SK-N-SH (cell line): ENCODE results near the gene GRM7. TPM values are rescaled to one million over a fixed set of nuclear protein-coding genes. Genes with fewer than 3 reads are reported as not detected.

ENCODE experiments used
- CTCF ChIA-PET: fragments of 300-600, 350-600 bp; formaldehyde crosslinking; extraction: SDS; loops from one replicate; lab custom pipeline; 2021; lab: Yijun Ruan, JAX
- POLR2A ChIA-PET: fragments of 350-600 bp; sonication (Branson Sonifier 250); formaldehyde crosslinking; extraction: SDS; loops from one replicate; lab custom pipeline; 2020; ENCODE audit warnings: antibody characterized with exemption, inconsistent platforms; lab: Yijun Ruan, JAX
- DNase-seq: peaks from one replicate; pipeline ENCODE4 v3.0.0; 2012
- H2AFZ ChIP-seq: fragments of 200-600 bp; sonication (generic); 2 replicates; pipeline ENCODE4 v1.8.1; 2016; ENCODE audit warnings: antibody characterized with exemption, mild to moderate bottlenecking, low read depth
- H3F3A ChIP-seq: fragments of 200-600 bp; sonication (generic); replicated peaks from 2 replicates; pipeline ENCODE3; 2016; ENCODE audit warnings: antibody characterized with exemption, mild to moderate bottlenecking; ENCODE audit not compliant: insufficient read depth
- H3K27ac ChIP-seq, 2 experiments: fragments of 200-500 bp in 1 of 2; fragments of 200-600 bp in 1 of 2; sonication (Bioruptor generic) in 1 of 2; sonication (generic), shearing (Covaris generic) in 1 of 2; 2 replicates each; pipeline versions ENCODE4 v1.5.1 to v1.6.1; 2014 to 2016; ENCODE audit warnings: low read depth in 2 of 2, inconsistent platforms in 1 of 2, low read length in 1 of 2, mild to moderate bottlenecking in 1 of 2, mixed read lengths in 1 of 2
- H3K27me3 ChIP-seq: fragments of 200-600 bp; sonication (generic), shearing (Covaris generic); 2 replicates; pipeline ENCODE4 v1.6.1; 2016; ENCODE audit warnings: mixed run types; ENCODE audit not compliant: insufficient read depth
- H3K36me3 ChIP-seq, 2 experiments: fragments of 200-500 bp in 1 of 2; fragments of 200-600 bp in 1 of 2; sonication (Bioruptor generic) in 1 of 2; sonication (generic) in 1 of 2; replicated peaks in 1 of 2; 2 replicates each; pipeline versions ENCODE3 to v1.5.1; 2014 to 2016; ENCODE audit warnings: low read length in 1 of 2, mild to moderate bottlenecking in 1 of 2; ENCODE audit not compliant: insufficient read depth in 2 of 2, control insufficient read depth in 1 of 2
- H3K4me1 ChIP-seq, 2 experiments: fragments of 200-500 bp in 1 of 2; fragments of 200-600 bp in 1 of 2; sonication (Bioruptor generic) in 1 of 2; sonication (generic), shearing (Covaris generic) in 1 of 2; 2 replicates each; pipeline versions ENCODE4 v1.5.1 to v1.6.1; 2014 to 2016; ENCODE audit warnings: low read depth in 1 of 2, low read length in 1 of 2, mixed run types in 1 of 2; ENCODE audit not compliant: insufficient read depth in 2 of 2, control insufficient read depth in 1 of 2
- H3K4me2 ChIP-seq: fragments of 200-600 bp; sonication (generic), shearing (Covaris generic); 2 replicates; pipeline ENCODE4 v1.6.1; 2017; ENCODE audit warnings: mixed run types
- H3K4me3 ChIP-seq, 2 experiments: fragments of 200-500 bp in 1 of 2; fragments of 200-600 bp in 1 of 2; sonication (Bioruptor generic) in 1 of 2; sonication (generic), shearing (Covaris generic) in 1 of 2; 2 replicates each; pipeline versions ENCODE4 v1.5.1 to v1.8.1; 2014 to 2016; ENCODE audit warnings: low read depth in 2 of 2, inconsistent platforms in 1 of 2, low read length in 1 of 2, mild to moderate bottlenecking in 1 of 2, mixed read lengths in 1 of 2, moderate library complexity in 1 of 2
- H3K79me2 ChIP-seq: fragments of 200-600 bp; sonication (generic); 2 replicates; pipeline ENCODE4 v1.8.1; 2017; ENCODE audit warnings: mild to moderate bottlenecking; ENCODE audit not compliant: insufficient read depth
- H3K9ac ChIP-seq: fragments of 200-600 bp; sonication (generic); 2 replicates; pipeline ENCODE4 v1.6.1; 2017; ENCODE audit warnings: mixed run types
- H3K9me2 ChIP-seq: fragments of 200-600 bp; sonication (generic); 2 replicates; pipeline ENCODE4 v1.6.1; 2017; ENCODE audit warnings: mixed run types
- H3K9me3 ChIP-seq: fragments of 200-600 bp; sonication (generic); 2 replicates; pipeline ENCODE4 v1.6.1; 2017; ENCODE audit warnings: mixed run types, mild to moderate bottlenecking, moderate library complexity
- H4K20me1 ChIP-seq: fragments of 200-600 bp; sonication (generic); 2 replicates; pipeline ENCODE4 v1.6.1; 2017; ENCODE audit warnings: mild to moderate bottlenecking, mixed run types; ENCODE audit not compliant: insufficient read depth
- EP300 ChIP-seq, 2 experiments: IDR thresholded peaks; 2 replicates each; pipeline versions ENCODE4 v1.4.0 to v1.6.1; 2012; ENCODE audit warnings: borderline replicate concordance in 1 of 2, low read depth in 1 of 2, low read length in 1 of 2
- FOSL2 ChIP-seq: IDR thresholded peaks from 2 replicates; pipeline ENCODE4 v1.4.0; 2012; ENCODE audit warnings: low read depth, mild to moderate bottlenecking, moderate library complexity, borderline replicate concordance
- FOXJ3 ChIP-seq: sonication (generic); formaldehyde crosslinking; IDR thresholded peaks from 2 replicates; pipeline ENCODE4 v1.5.1; 2020; ENCODE audit warnings: mild to moderate bottlenecking, missing genetic modification reagents
- GABPA ChIP-seq: IDR thresholded peaks from 2 replicates; pipeline ENCODE4 v1.4.0; 2012; ENCODE audit warnings: low read depth, mild to moderate bottlenecking
- JUND ChIP-seq: IDR thresholded peaks from 2 replicates; pipeline ENCODE4 v1.4.0; 2012
- MXI1 ChIP-seq: IDR thresholded peaks from 2 replicates; pipeline ENCODE4 v1.6.1; 2012; ENCODE audit warnings: mild to moderate bottlenecking, low read depth, low read length, improper control_type of control experiment
- NFIC ChIP-seq: IDR thresholded peaks from 2 replicates; pipeline ENCODE4 v1.4.0; 2012; ENCODE audit warnings: borderline replicate concordance
- NRF1 ChIP-seq: IDR thresholded peaks from 2 replicates; pipeline ENCODE4 v1.6.1; 2012; ENCODE audit warnings: low read depth, mild to moderate bottlenecking, low read length
- POLR2AphosphoS5 ChIP-seq: IDR thresholded peaks from 2 replicates; pipeline ENCODE4 v1.6.1; 2012; ENCODE audit warnings: low read depth, low read length
- RFX5 ChIP-seq: IDR thresholded peaks from 2 replicates; pipeline ENCODE4 v1.6.1; 2012; ENCODE audit warnings: mild to moderate bottlenecking, improper control_type of control experiment, low read length
- RXRA ChIP-seq: IDR thresholded peaks from 2 replicates; pipeline ENCODE4 v1.4.0; 2012; ENCODE audit warnings: low read depth, mild to moderate bottlenecking, borderline replicate concordance
- SIN3A ChIP-seq: IDR thresholded peaks from 2 replicates; pipeline ENCODE4 v1.6.1; 2012; ENCODE audit warnings: low read depth, mild to moderate bottlenecking, low read length, moderate library complexity, borderline replicate concordance
- SMC3 ChIP-seq: IDR thresholded peaks from 2 replicates; pipeline ENCODE4 v1.6.1; 2012; ENCODE audit warnings: low read depth, low read length, improper control_type of control experiment
- TAF1 ChIP-seq: IDR thresholded peaks from 2 replicates; pipeline ENCODE4 v1.6.1; 2012; ENCODE audit warnings: low read depth, mild to moderate bottlenecking, low read length, moderate library complexity, borderline replicate concordance
- TCF12 ChIP-seq: IDR thresholded peaks from 2 replicates; pipeline ENCODE4 v1.4.0; 2012
- TEAD4 ChIP-seq: IDR thresholded peaks from 2 replicates; pipeline ENCODE4 v1.4.0; 2012; ENCODE audit warnings: mild to moderate bottlenecking, borderline replicate concordance; ENCODE audit not compliant: insufficient read depth
- YY1 ChIP-seq: IDR thresholded peaks from 2 replicates; pipeline ENCODE4 v1.4.0; 2012; ENCODE audit warnings: low read depth, mild to moderate bottlenecking
- WGBS: methylation state at CpG from one replicate; pipeline ENCODE4 v1.1.6; 2017; ENCODE audit warnings: low lambda C conversion rate; 5-methylcytosine and 5-hydroxymethylcytosine counted together
- polyA plus RNA-seq, 3 experiments: library from polyadenylated mRNA; depleted of rRNA; stranded (reverse); fragments of >200 nt; gene quantifications; 2 replicates each; pipeline ENCODE4 v1.2.3, GENCODE V29; 2012
- TF ChIP-seq, protein P1 (sequence below): fragments of 150-350 bp; IDR thresholded peaks from 2 replicates; pipeline ENCODE4 v1.6.1; 2016; ENCODE audit warnings: mild to moderate bottlenecking, low read depth, low read length
- TF ChIP-seq, protein P2 (sequence below): fragments of 150-350 bp; IDR thresholded peaks from 2 replicates; pipeline ENCODE4 v1.6.1; 2017; ENCODE audit warnings: antibody characterized with exemption, low read length, low read depth, borderline replicate concordance

Gene GRM7
- polyA plus RNA-seq, 1 of the 3 experiments (the other 2 are of a cell fraction): 0.03 TPM

DNA sequence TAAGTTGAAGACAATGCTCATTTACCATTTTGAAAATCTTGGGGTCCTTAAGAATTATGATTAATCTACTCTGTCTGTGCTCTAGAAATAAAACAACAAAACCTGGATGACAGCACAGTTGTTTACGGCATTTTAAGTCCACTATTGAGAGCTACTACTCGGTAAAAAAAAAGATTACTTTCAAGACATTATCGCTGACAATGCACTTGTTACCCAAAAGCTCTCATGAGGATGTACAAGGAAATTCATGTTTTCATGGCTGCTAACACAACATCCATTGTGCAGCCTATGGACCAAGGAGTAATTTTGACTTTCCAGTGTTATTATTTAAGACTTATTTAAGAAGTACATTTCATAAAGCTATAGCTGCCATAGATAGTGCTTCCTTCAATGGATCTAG lies 221.3 kb downstream of the GRM7 start:
- TF ChIP-seq TCF12 (no peak), RFX5 (no peak), GABPA (no peak), FOXJ3 (no peak), RXRA (no peak), MXI1 (no peak), JUND (no peak), TAF1 (no peak), SIN3A (no peak), YY1 (no peak), NRF1 (no peak), FOSL2 (no peak), POLR2AphosphoS5 (no peak), SMC3 (no peak), NFIC (no peak), TEAD4 (no peak)
- TF ChIP-seq, protein P1, sequence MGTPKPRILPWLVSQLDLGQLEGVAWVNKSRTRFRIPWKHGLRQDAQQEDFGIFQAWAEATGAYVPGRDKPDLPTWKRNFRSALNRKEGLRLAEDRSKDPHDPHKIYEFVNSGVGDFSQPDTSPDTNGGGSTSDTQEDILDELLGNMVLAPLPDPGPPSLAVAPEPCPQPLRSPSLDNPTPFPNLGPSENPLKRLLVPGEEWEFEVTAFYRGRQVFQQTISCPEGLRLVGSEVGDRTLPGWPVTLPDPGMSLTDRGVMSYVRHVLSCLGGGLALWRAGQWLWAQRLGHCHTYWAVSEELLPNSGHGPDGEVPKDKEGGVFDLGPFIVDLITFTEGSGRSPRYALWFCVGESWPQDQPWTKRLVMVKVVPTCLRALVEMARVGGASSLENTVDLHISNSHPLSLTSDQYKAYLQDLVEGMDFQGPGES: no peak
- TF ChIP-seq, protein P2, sequence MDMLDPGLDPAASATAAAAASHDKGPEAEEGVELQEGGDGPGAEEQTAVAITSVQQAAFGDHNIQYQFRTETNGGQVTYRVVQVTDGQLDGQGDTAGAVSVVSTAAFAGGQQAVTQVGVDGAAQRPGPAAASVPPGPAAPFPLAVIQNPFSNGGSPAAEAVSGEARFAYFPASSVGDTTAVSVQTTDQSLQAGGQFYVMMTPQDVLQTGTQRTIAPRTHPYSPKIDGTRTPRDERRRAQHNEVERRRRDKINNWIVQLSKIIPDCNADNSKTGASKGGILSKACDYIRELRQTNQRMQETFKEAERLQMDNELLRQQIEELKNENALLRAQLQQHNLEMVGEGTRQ: no peak
- CTCF ChIA-PET: interaction anchor here (0.6 to 1.1 kb wide), 2 partner anchors 88 to 526 kb away, joined by 3 read pairs; no protein-coding TSS in a partner anchor

DNA sequence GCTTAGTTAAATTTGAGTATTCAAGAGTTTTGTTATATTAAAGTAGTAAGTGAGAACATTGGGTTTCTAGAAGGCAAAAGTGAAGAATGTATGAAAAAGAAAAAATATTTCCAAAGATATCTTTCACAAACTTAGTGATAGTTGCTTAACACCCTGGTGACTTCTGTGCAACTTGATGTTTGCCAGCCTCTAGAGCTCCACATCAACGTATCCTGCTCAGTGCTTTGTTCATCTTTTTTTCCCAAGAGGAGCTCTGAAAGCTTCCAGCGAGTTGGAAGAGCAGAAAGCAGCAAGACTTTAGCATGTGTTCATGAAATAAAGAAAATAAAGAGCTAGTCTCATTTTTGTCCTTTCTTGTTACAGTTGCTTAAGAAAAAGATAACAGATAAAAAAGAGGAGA lies 225.5 kb downstream of the GRM7 start:
- Histone ChIP-seq H3K27me3 (no peaks in the 10 kb centered on the region), H3K9me2 (0 out of 2 replicates have a peak, but pooled peaks cover 2% of the 10 kb centered on the region), H3F3A (no peaks in the 10 kb centered on the region), H2AFZ (no peak overlapping the region), H3K4me1 (no peaks in the 10 kb centered on the region), H3K79me2 (no peaks in the 10 kb centered on the region), H4K20me1 (no peaks in the 10 kb centered on the region), H3K4me3 (no peak overlapping the region), H3K9me3 (no peaks in the 10 kb centered on the region), H3K27ac (no peak overlapping the region), H3K36me3 (no peaks in the 10 kb centered on the region), H3K4me2 (no peak overlapping the region), H3K9ac (no peak overlapping the region)
- POLR2A ChIA-PET: no interaction called here
- CTCF ChIA-PET: interaction anchor here (0.8 kb wide), 1 partner anchor 26 kb away, joined by 3 read pairs; no protein-coding TSS in a partner anchor
- 5% methylated on average over 2 of the region's 2 CpGs for WGBS
- TF ChIP-seq NFIC: no peak
- no peak for TF ChIP-seq EP300 (IDR thresholded peaks at IDR 0.05; ENCODE audit: borderline replicate concordance in 1 of 2, low read depth in 1 of 2, low read length in 1 of 2)
- DNase-seq: no peak

More for the DNA sequence above, 221.3 kb downstream of the GRM7 start:
- DNase-seq: no peak
- H3K9ac ChIP-seq: no peak overlapping the region
- 52% methylated on average over 3 of the region's 3 CpGs for WGBS
- H3K27ac ChIP-seq: no peak overlapping the region
- no peaks in the 10 kb centered on the region for H4K20me1 ChIP-seq
- H3K79me2 ChIP-seq: no peaks in the 10 kb centered on the region
- no peaks in the 10 kb centered on the region for H3F3A ChIP-seq
- no peak overlapping the region for H3K4me3 ChIP-seq
- no peak overlapping the region for H2AFZ ChIP-seq
- H3K27me3 ChIP-seq: no peaks in the 10 kb centered on the region
- no peaks in the 10 kb centered on the region; a peak in 1 of 4 replicates for H3K4me1 ChIP-seq
- H3K9me2 ChIP-seq: 0 out of 2 replicates have a peak, but pooled peaks cover 2% of the 10 kb centered on the region
- no peak overlapping the region for H3K4me2 ChIP-seq
- no peaks in the 10 kb centered on the region for H3K9me3 ChIP-seq
- POLR2A ChIA-PET: no interaction called here
- no peaks in the 10 kb centered on the region for H3K36me3 ChIP-seq
